ENCODE data around the gene LTB4R2.

The LTB4R2 gene

DNA sequence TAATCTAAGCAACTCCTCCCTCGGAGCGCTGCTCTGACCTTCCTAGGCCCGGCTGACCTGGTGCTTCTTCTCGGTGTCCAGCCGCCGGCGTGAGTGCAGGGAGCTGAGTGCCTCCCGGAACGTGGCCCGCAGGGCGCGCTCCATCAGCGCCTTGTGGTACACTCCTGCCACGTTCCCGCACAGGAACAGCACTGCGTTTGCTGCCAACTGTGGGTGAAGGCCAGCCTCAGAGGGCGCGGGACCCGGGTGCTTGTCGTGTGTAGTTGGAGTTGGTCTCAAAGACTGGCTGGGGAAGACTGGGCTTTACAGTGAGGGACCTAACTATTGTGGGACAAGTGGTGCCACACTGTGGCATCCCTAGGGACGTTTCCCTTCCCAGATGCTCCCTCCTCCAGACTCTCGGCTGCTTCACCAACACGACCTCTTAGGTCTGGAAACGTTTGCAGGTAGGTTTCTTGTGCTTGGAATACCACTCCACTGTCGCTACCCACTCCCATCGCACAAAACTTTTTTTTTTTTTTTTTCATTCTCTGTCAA, 21.9 kb downstream of the LTB4R2 start:
- no peaks in the 10 kb centered on the region for H3K9me3 ChIP-seq (ENCODE audit: insufficient read depth, low read length)
- no peak overlapping the region for H3K9ac ChIP-seq (ENCODE audit: low read length)
- peaks cover 19% of the 10 kb centered on the region for H3K4me1 ChIP-seq (ENCODE audit: low read length)
- no peak overlapping the region for H3K27ac ChIP-seq (ENCODE audit: low read length)
- no peaks in the 10 kb centered on the region for H4K20me1 ChIP-seq (ENCODE audit: insufficient read depth, low read length)
- peak overlapping the region; percentile 41 for H2AFZ ChIP-seq (ENCODE audit: low read depth, low read length)
- no peaks in the 10 kb centered on the region for H3K79me2 ChIP-seq (ENCODE audit: low read length)
- H3K27me3 ChIP-seq (ENCODE audit: low read depth, low read length), result peaks cover 23% of the 10 kb centered on the region
- H3K4me2 ChIP-seq (ENCODE audit: low read length), result peak overlapping the region; percentile 73
- TF ChIP-seq, protein P1, sequence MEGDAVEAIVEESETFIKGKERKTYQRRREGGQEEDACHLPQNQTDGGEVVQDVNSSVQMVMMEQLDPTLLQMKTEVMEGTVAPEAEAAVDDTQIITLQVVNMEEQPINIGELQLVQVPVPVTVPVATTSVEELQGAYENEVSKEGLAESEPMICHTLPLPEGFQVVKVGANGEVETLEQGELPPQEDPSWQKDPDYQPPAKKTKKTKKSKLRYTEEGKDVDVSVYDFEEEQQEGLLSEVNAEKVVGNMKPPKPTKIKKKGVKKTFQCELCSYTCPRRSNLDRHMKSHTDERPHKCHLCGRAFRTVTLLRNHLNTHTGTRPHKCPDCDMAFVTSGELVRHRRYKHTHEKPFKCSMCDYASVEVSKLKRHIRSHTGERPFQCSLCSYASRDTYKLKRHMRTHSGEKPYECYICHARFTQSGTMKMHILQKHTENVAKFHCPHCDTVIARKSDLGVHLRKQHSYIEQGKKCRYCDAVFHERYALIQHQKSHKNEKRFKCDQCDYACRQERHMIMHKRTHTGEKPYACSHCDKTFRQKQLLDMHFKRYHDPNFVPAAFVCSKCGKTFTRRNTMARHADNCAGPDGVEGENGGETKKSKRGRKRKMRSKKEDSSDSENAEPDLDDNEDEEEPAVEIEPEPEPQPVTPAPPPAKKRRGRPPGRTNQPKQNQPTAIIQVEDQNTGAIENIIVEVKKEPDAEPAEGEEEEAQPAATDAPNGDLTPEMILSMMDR (IDR thresholded peaks at IDR 0.05; ENCODE audit: low read depth, low read length), result no peak
- no peak for TF ChIP-seq EZH2phosphoT487 (IDR thresholded peaks at IDR 0.05; ENCODE audit: low read depth)
- H3K36me3 ChIP-seq (replicated peaks; ENCODE audit: low read depth, low read length), result no peaks in the 10 kb centered on the region
- peak overlapping the region; percentile 58 for H3K4me3 ChIP-seq (ENCODE audit: low read length)

DNA sequence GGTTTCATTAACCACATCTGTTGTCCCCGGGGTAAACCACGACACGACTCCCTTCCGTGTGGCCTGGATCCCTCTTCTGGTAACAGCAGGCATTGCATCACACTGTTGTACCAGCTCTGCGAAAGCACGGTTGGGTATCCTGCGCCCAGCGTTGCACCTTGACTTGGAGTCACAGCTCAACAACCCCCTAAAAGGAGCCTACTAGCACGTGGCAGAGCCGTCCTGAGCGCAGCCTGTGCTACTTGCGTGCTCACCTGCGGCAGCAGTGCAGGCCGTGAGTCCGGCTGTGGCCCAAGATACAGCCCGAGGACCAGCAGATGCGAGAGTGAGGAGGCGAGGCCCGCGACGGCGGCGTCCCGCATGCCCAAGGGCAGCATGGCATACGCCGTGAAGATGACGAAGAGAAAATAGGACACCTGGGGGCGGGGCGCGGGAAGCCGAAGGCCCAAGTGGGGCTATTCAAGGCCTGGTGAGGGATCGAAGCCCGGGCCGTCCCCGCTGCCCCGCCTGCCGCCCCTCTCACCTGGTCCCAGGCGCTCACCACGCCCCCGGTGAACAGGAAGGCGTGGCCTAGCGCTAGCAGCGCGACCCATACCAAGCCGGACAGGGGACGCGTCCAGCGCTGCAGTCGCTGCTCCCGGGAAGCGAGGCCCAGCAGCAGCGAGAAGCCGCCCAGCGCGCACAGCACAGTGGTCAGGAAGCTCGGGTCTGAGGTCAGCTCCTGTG, 22.5 kb downstream of the LTB4R2 start:
- no peaks in the 10 kb centered on the region for H3K36me3 ChIP-seq (replicated peaks; ENCODE audit: low read depth, low read length)
- peaks cover 19% of the 10 kb centered on the region for H3K4me1 ChIP-seq (ENCODE audit: low read length)
- H3K9me3 ChIP-seq (ENCODE audit: insufficient read depth, low read length), result no peaks in the 10 kb centered on the region
- H3K27ac ChIP-seq (ENCODE audit: low read length), result no peak overlapping the region
- peak overlapping the region; percentile 41 for H2AFZ ChIP-seq (ENCODE audit: low read depth, low read length)
- peak overlapping the region; percentile 73 for H3K4me2 ChIP-seq (ENCODE audit: low read length)
- no peaks in the 10 kb centered on the region for H4K20me1 ChIP-seq (ENCODE audit: insufficient read depth, low read length)
- H3K9ac ChIP-seq (ENCODE audit: low read length), result no peak overlapping the region
- H3K4me3 ChIP-seq (ENCODE audit: low read length), result peak overlapping the region; percentile 58
- no peaks in the 10 kb centered on the region for H3K79me2 ChIP-seq (ENCODE audit: low read length)
- H3K27me3 ChIP-seq (ENCODE audit: low read depth, low read length), result peaks cover 26% of the 10 kb centered on the region
- TF ChIP-seq, protein P1 (IDR thresholded peaks at IDR 0.05; ENCODE audit: low read depth, low read length), result peak; percentile 66
- TF ChIP-seq EZH2phosphoT487 (IDR thresholded peaks at IDR 0.05; ENCODE audit: low read depth), result no peak

DNA sequence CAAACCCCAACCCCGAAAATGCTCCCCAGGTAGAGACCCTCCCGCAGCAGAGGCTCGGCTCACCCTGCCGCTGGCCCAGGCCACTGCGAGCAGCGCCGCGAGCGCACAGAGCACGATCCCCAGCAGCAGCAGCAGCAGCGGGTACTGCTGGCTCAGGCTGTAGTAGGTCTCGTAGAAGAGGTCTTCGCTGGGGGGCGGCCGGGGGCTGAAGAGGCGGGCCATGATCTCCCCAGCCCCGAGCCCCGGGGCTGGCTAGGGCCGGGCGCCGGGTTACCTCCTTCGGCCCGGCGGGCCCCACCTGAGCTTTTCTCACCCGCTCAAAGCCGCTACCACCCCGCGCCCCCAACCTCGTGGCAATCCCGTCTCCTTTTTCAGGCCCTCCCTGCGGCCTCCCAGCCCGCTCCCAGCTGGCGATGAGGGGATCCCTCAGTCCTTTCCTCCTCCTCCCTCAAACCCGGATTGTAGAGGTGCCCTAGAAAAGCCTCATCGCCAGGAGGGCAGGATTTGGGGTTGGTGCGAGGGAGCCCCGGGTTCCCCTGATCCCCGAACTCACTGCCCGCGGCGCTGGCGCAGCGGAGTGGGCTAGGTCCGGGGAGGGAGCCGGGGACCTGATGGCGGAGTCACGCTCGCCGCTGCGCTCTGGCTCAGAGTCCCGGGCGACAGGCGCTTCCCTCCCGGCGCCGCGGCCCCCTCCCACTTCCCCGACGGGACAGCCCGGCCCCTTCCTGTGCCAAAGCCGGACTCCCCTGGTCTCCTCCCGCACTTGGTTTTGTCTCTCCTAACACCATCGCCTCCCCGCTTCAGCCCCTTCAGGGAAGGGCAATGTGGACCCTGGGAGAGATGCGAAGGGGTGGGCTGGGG, 24.7 kb downstream of the LTB4R2 start, which contains the start of gene ADCY4:
Gene ADCY4 (minus strand): TSS at position 641 of the 861 bp plus-strand sequence. CDS start 419 bp downstream, at position 222.
- peaks cover 23% of the 10 kb centered on the region for H3K4me1 ChIP-seq (ENCODE audit: low read length)
- H3K9me3 ChIP-seq (ENCODE audit: insufficient read depth, low read length), result no peaks in the 10 kb centered on the region
- H3K4me2 ChIP-seq (ENCODE audit: low read length), result peak within 1 kb of the TSS; percentile 96
- H3K27me3 ChIP-seq (ENCODE audit: low read depth, low read length), result peaks cover 26% of the 10 kb centered on the region
- H3K4me3 ChIP-seq (ENCODE audit: low read length), result peak within 1 kb of the TSS; percentile 75
- no peak for TF ChIP-seq EZH2phosphoT487 (IDR thresholded peaks at IDR 0.05; ENCODE audit: low read depth)
- TF ChIP-seq, protein P1 (IDR thresholded peaks at IDR 0.05; ENCODE audit: low read depth, low read length), result no peak
- H3K79me2 ChIP-seq (ENCODE audit: low read length), result no peaks in the 10 kb centered on the region
- no peaks in the 10 kb centered on the region for H3K36me3 ChIP-seq (replicated peaks; ENCODE audit: low read depth, low read length)
- H4K20me1 ChIP-seq (ENCODE audit: insufficient read depth, low read length), result no peaks in the 10 kb centered on the region
- H2AFZ ChIP-seq (ENCODE audit: low read depth, low read length), result peak within 1 kb of the TSS; percentile 81
- H3K27ac ChIP-seq (ENCODE audit: low read length), result no peak within 1 kb of the TSS
- H3K9ac ChIP-seq (ENCODE audit: low read length), result peak within 1 kb of the TSS; percentile 54
